K562 (cell line): ENCODE results near the gene NUDT12. TPM values are rescaled to one million over a fixed set of nuclear protein-coding genes. Genes with fewer than 3 reads are reported as not detected.
A peak's percentile ranks its signal among the peaks of the same experiment; 100 is the strongest.

Experiments
- ATAC-seq: fragments of 200-7000 bp; cut with Tn5 transposase; 3 replicates; pipeline ENCODE4 v1.9.1; 2020; ENCODE audit warnings: moderate library complexity
- BruUV-seq: library from RNA; stranded (reverse); fragments of 400-500 nt; replicated peaks from 2 replicates; lab custom pipeline; 2021; lab: Mats Ljungman, UMichigan
- CTCF ChIA-PET: fragments of 300-600 bp; formaldehyde crosslinking; extraction: SDS; loops from one replicate; lab custom pipeline; 2021; ENCODE audit warnings: low intra/inter-chr PET ratio; lab: Yijun Ruan, JAX
- POLR2A ChIA-PET: fragments of 300-600, 350-650 bp; sonication (Branson Sonifier 250); formaldehyde crosslinking; extraction: SDS; loops from one replicate; lab custom pipeline; 2021; ENCODE audit warnings: antibody characterized with exemption, inconsistent platforms; lab: Yijun Ruan, JAX
- DNase-seq, 4 experiments: peaks; one replicate each; pipeline versions ENCODE4 v3.0.0 to v3.0.0-alpha.2; 2011 to 2018; ENCODE audit warnings: low spot score in 3 of 4, mixed read lengths in 3 of 4; ENCODE audit errors: extremely low read depth in 1 of 4
- FAIRE-seq: peaks from 2 replicates; lab custom pipeline; 2011; peaks lifted over from hg19 to GRCh38; lab: Jason Lieb, UNC
- H2AFZ ChIP-seq: 2 replicates; pipeline ENCODE4 v1.6.0; 2011; ENCODE audit warnings: low read depth, low read length, control low read depth, inconsistent platforms
- H3K27ac ChIP-seq: fragments of 200-600 bp; 3 replicates; pipeline ENCODE4 v1.8.0; 2011; ENCODE audit warnings: low read depth, mild to moderate bottlenecking, control low read depth, inconsistent platforms, low read length, moderate library complexity, mixed read lengths; ENCODE audit errors: extremely low read depth
- H3K27me3 ChIP-seq, 2 experiments: fragments of 300-600 bp in 1 of 2; 2 replicates in 1 of 2; 3 replicates in 1 of 2; pipeline versions ENCODE4 v1.6.0 to v1.8.0; 2011; ENCODE audit warnings: inconsistent platforms in 2 of 2, low read length in 2 of 2, mild to moderate bottlenecking in 1 of 2, mixed read lengths in 1 of 2, moderate library complexity in 1 of 2; ENCODE audit not compliant: control insufficient read depth in 2 of 2, insufficient read depth in 2 of 2
- H3K36me3 ChIP-seq: fragments of 300-600 bp; 3 replicates; pipeline ENCODE4 v1.8.0; 2011; ENCODE audit warnings: mild to moderate bottlenecking, low read length, inconsistent platforms; ENCODE audit not compliant: control insufficient read depth, insufficient read depth
- H3K4me1 ChIP-seq, 2 experiments: fragments of 200-600 bp in 1 of 2; replicated peaks in 1 of 2; 2 replicates in 1 of 2; 3 replicates in 1 of 2; pipeline versions ENCODE4 v1.5.1 to v1.8.0; 2011; ENCODE audit warnings: inconsistent platforms in 2 of 2, low read length in 2 of 2, mild to moderate bottlenecking in 1 of 2, mixed read lengths in 1 of 2, moderate library complexity in 1 of 2; ENCODE audit not compliant: control insufficient read depth in 2 of 2, insufficient read depth in 2 of 2
- H3K4me2 ChIP-seq: 2 replicates; pipeline ENCODE4 v1.6.1; 2011; ENCODE audit warnings: low read length, control low read depth, inconsistent platforms, mixed read lengths; ENCODE audit not compliant: insufficient read depth
- H3K4me3 ChIP-seq: fragments of 200-600 bp; sonication (generic), shearing (Covaris generic); 2 replicates; pipeline ENCODE4 v1.5.1; 2016; ENCODE audit warnings: control low read depth, inconsistent platforms
- H3K79me2 ChIP-seq: fragments of 200-600 bp; 3 replicates; pipeline ENCODE4 v1.8.0; 2011; ENCODE audit warnings: low read length, inconsistent platforms; ENCODE audit not compliant: control insufficient read depth, insufficient read depth
- H3K9ac ChIP-seq, 2 experiments: 2 replicates each; pipeline versions ENCODE4 v1.6.0 to v1.6.1; 2011; ENCODE audit warnings: low read depth in 2 of 2, low read length in 2 of 2, control low read depth in 1 of 2, inconsistent platforms in 1 of 2, mild to moderate bottlenecking in 1 of 2, mixed read lengths in 1 of 2; ENCODE audit not compliant: insufficient read depth in 1 of 2
- H3K9me1 ChIP-seq: one replicate; pipeline ENCODE4 v1.6.0; 2011; ENCODE audit warnings: inconsistent platforms, mild to moderate bottlenecking, low read length, moderate library complexity; ENCODE audit not compliant: control insufficient read depth, insufficient read depth
- H3K9me3 ChIP-seq: replicated peaks from 2 replicates; pipeline ENCODE4 v1.5.1; 2011; ENCODE audit warnings: low read depth, low read length, inconsistent platforms; ENCODE audit not compliant: control insufficient read depth, insufficient read depth
- H4K20me1 ChIP-seq: replicated peaks from 2 replicates; pipeline ENCODE4 v1.6.1; 2011; ENCODE audit warnings: low read length, inconsistent platforms, mixed read lengths; ENCODE audit not compliant: control insufficient read depth, insufficient read depth
- GABPA ChIP-seq: fragments of 200-800 bp; sonication (Bioruptor generic); conservative IDR thresholded peaks from 2 replicates; pipeline ENCODE4 v1.6.1; 2016; ENCODE audit warnings: low read depth, missing genetic modification characterization, missing compliant biosample characterization
- JUND ChIP-seq, 2 experiments: IDR thresholded peaks; 2 replicates in 1 of 2; 3 replicates in 1 of 2; pipeline ENCODE4 v1.6.1; 2011; ENCODE audit warnings: borderline replicate concordance in 2 of 2, low read depth in 2 of 2, low read length in 2 of 2, improper control_type of control experiment in 1 of 2, missing biosample characterization in 1 of 2, missing genetic modification characterization in 1 of 2, missing genetic modification reagents in 1 of 2
- KLF1 ChIP-seq: fragments of 450-650 bp; IDR thresholded peaks from 2 replicates; pipeline ENCODE4 v1.6.1; 2016; ENCODE audit warnings: missing genetic modification characterization, missing compliant biosample characterization
- NFE2 ChIP-seq: IDR thresholded peaks from 2 replicates; pipeline ENCODE4 v1.6.1; 2014; ENCODE audit warnings: antibody characterized with exemption, low read depth
- NR2C1 ChIP-seq, 2 experiments: fragments of 450-650 bp; IDR thresholded peaks; 2 replicates each; pipeline ENCODE4 v1.6.1; 2017; ENCODE audit warnings: mild to moderate bottlenecking in 2 of 2, antibody characterized with exemption in 1 of 2, inconsistent platforms in 1 of 2, missing compliant biosample characterization in 1 of 2, missing genetic modification characterization in 1 of 2
- NR2C2 ChIP-seq, 2 experiments: fragments of 200-800 bp in 1 of 2; sonication (Bioruptor generic) in 1 of 2; sonication (generic) in 1 of 2; formaldehyde crosslinking in 1 of 2; IDR thresholded peaks; 2 replicates each; pipeline versions ENCODE4 v1.6.1 to v1.8.0; 2016 to 2022; ENCODE audit warnings: mild to moderate bottlenecking in 1 of 2, missing compliant biosample characterization in 1 of 2, missing genetic modification characterization in 1 of 2, missing genetic modification reagents in 1 of 2
- RCOR1 ChIP-seq, 2 experiments: IDR thresholded peaks; 2 replicates each; pipeline ENCODE4 v1.6.1; 2012; ENCODE audit warnings: low read depth in 2 of 2, low read length in 2 of 2, borderline replicate concordance in 1 of 2, improper control_type of control experiment in 1 of 2
- ZC3H4 ChIP-seq: sonication (generic); formaldehyde crosslinking; IDR thresholded peaks from 2 replicates; pipeline ENCODE4 v1.9.0; 2021; ENCODE audit warnings: missing genetic modification reagents, borderline replicate concordance
- ZNF408 ChIP-seq: fragments of 250-450 bp; sonication (Bioruptor Pico); IDR thresholded peaks from 2 replicates; pipeline ENCODE4 v1.4.0; 2020; ENCODE audit warnings: low read depth, mild to moderate bottlenecking, moderate library complexity
- WGBS: fragments of 100-300 bp; shearing (Covaris generic); methylation state at CpG from one replicate; pipeline ENCODE4 v1.1.6; 2016; ENCODE audit warnings: low coverage, mixed read lengths; ENCODE audit not compliant: insufficient coverage; ENCODE audit errors: missing lambda C conversion rate; 5-methylcytosine and 5-hydroxymethylcytosine counted together
- in situ Hi-C: fragments of 300-500 bp; cut with MboI; formaldehyde crosslinking; loops from 4 replicates; pipeline ENCODE4 v1.15.0; 2018; ENCODE audit warnings: inconsistent platforms, mixed read lengths
- intact Hi-C: fragments of 100-400 bp; cut with micrococcal nuclease; formaldehyde crosslinking; loops from 2 replicates; pipeline ENCODE4 v1.14.2; 2022
- polyA plus RNA-seq, 8 experiments: library from polyadenylated mRNA; depleted of rRNA in 4 of 8; stranded (reverse) in 5 of 8; unstranded in 3 of 8; fragments of >200 nt; fragmentation: Nextera tagmentation in 2 of 8; fragmentation: Illumina TruSeq in 1 of 8; extraction: Ambion mirVana in 2 of 8; extraction: Trizol in 1 of 8; gene quantifications; 2 replicates each; pipeline versions ENCODE4 v1.2.1 to v1.2.3, GENCODE V29; 2011 to 2014; ENCODE audit warnings: inconsistent platforms in 1 of 8, missing spikeins in 1 of 8
- total RNA-seq, 7 experiments: library from RNA; depleted of rRNA in 6 of 7; stranded (reverse); fragments of >200 nt in 6 of 7; fragmentation: Illumina TruSeq in 2 of 7; extraction: Trizol in 2 of 7; gene quantifications; 2 replicates each; pipeline versions ENCODE4 v1.2.1 to v1.2.3, GENCODE V29; 2011 to 2021; ENCODE audit warnings: low replicate concordance in 1 of 7

NUDT12 gene
- total and polyA plus RNA-seq, 9 of the 15 experiments (the other 6 are each of a cell fraction or from before 2014, with no cell fraction given): 10.9 to 27.2 (median 18.5) TPM

DNA sequence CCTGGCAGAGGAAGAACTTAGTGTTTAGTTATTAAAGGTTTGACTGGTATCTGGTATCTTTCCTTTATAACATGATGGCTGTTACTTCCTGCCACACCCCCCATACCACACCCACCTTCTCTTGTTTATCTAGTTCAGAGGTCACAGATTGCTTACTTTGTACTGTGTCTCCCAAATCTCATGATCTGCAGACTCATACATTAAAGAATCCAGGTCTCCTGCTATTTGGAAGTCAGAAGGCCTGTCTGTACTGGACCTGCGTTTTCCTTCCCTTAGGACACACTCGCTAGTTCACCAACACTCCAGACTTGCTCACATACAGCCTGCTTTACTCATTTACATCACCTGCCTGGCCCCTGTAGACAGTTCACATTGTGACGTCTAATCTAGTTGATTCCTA is 39.3 kb downstream of the NUDT12 start:
- in situ Hi-C loops: no loop called here
- no peaks in the 10 kb centered on the region for H3K9me3 ChIP-seq
- 12% methylated on average over 3 of the region's 3 CpGs for WGBS
- H3K79me2 ChIP-seq: no peaks in the 10 kb centered on the region
- CTCF ChIA-PET: no interaction called here
- FAIRE-seq (no peak), ATAC-seq (peak; percentile 61; the same call in 2 of the 3 replicates), DNase-seq (peak in 1 of 4 experiments; percentile 4)
- H3K4me3 ChIP-seq: no peak overlapping the region
- no peak overlapping the region for H3K27ac ChIP-seq
- POLR2A ChIA-PET: interaction anchor here (0.6 kb wide), 1 partner anchor 37 kb away, joined by 4 read pairs; no protein-coding TSS in a partner anchor
- BruUV-seq: no TSS peak
- H3K9me1 ChIP-seq: no peaks in the 10 kb centered on the region
- no peak overlapping the region for H3K9ac ChIP-seq
- intact Hi-C loops: no loop called here
- no peaks in the 10 kb centered on the region for H4K20me1 ChIP-seq
- peaks cover 0 to 2% of the 10 kb centered on the region in 2 experiments; a peak in 2 of 5 replicates for H3K4me1 ChIP-seq
- TF ChIP-seq JUND (IDR thresholded peaks at IDR 0.05; ENCODE audit: borderline replicate concordance, low read depth, low read length) (no peak), JUND (tag; IDR thresholded peaks at IDR 0.05; ENCODE audit: borderline replicate concordance, low read depth, low read length) (peak; percentile 34; the same call in 1 of the 3 replicates), RCOR1 (IDR thresholded peaks at IDR 0.05; ENCODE audit: borderline replicate concordance in 1 of 2, low read depth in 2 of 2, low read length in 2 of 2) (0 out of 4 replicates have a peak, but pooled peaks of 1 of the 2 experiments have one; percentile 19), ZNF408 (CRISPR knock-in tag) (no peak), NR2C2 (CRISPR knock-in tag; IDR thresholded peaks at IDR 0.05) (no peak), NR2C2 (tag; IDR thresholded peaks at IDR 0.05) (peak; percentile 81), GABPA (tag) (no peak), NR2C1 (IDR thresholded peaks at IDR 0.05) (peak; percentile 48; the same call in 1 of the 2 replicates), NR2C1 (tag; IDR thresholded peaks at IDR 0.05) (peak; percentile 86), ZC3H4 (CRISPR knock-in tag) (no peak), KLF1 (tag) (no peak), NFE2 (0 out of 2 replicates have a peak, but pooled peaks have one; percentile 4)
- no peaks in the 10 kb centered on the region for H3K36me3 ChIP-seq
- no peaks in the 10 kb centered on the region for H3K27me3 ChIP-seq
- no peak overlapping the region for H2AFZ ChIP-seq
- H3K4me2 ChIP-seq: no peak overlapping the region
